Esophagus muscularis mucosa (tissue), 4 donors: ENCODE measurements around the gene ELMO3.

Source experiments
- EP300 ChIP-seq: sonication (generic); formaldehyde crosslinking; IDR thresholded peaks from one replicate; pipeline ENCODE4 v1.6.1; 2017; ENCODE audit warnings: antibody characterized with exemption
- POLR2AphosphoS5 ChIP-seq, 2 donors: sonication (generic); formaldehyde crosslinking; IDR thresholded peaks; one replicate each; pipeline ENCODE4 v1.6.1; 2017; ENCODE audit warnings: antibody characterized with exemption in 2 of 2
- TF ChIP-seq, protein P1 (sequence below), 3 experiments: fragments of 200-600 bp in 2 of 3; fragments of 450-650 bp in 1 of 3; sonication (generic) in 2 of 3; IDR thresholded peaks; one replicate each; pipeline ENCODE4 v1.5.1; 2017 to 2019; ENCODE audit warnings: antibody characterized with exemption in 3 of 3, mild to moderate bottlenecking in 2 of 3, moderate library complexity in 1 of 3

DNA sequence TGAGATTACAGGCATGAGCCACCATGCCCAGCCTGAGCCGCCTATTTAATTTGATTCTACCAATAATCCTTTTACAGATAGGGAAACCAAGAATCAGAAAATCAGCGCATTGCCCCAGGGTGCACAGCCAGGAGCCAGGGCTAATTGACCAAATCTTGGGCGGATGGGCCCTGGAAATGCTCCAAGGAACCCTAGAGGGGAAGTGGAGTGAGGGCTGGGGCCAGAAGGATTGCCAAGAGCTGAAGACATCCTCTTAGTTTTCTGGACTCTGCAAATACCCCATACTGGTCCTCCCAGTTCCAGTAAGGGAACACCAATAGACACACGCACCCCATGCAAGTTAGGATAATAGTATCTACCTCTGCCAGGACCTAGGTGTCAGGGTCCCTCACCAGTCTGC lies 44.5 kb downstream of the ELMO3 start:
- TF ChIP-seq POLR2AphosphoS5 (IDR thresholded peaks at IDR 0.05) (no peak), EP300 (no peak)
- TF ChIP-seq, protein P1, sequence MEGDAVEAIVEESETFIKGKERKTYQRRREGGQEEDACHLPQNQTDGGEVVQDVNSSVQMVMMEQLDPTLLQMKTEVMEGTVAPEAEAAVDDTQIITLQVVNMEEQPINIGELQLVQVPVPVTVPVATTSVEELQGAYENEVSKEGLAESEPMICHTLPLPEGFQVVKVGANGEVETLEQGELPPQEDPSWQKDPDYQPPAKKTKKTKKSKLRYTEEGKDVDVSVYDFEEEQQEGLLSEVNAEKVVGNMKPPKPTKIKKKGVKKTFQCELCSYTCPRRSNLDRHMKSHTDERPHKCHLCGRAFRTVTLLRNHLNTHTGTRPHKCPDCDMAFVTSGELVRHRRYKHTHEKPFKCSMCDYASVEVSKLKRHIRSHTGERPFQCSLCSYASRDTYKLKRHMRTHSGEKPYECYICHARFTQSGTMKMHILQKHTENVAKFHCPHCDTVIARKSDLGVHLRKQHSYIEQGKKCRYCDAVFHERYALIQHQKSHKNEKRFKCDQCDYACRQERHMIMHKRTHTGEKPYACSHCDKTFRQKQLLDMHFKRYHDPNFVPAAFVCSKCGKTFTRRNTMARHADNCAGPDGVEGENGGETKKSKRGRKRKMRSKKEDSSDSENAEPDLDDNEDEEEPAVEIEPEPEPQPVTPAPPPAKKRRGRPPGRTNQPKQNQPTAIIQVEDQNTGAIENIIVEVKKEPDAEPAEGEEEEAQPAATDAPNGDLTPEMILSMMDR (IDR thresholded peaks at IDR 0.05), result no peak
